H1 (cell line): ENCODE results near the gene GNAO1. TPM values are rescaled to one million over a fixed set of nuclear protein-coding genes. Genes with fewer than 3 reads are reported as not detected.

Experiments used
- CTCF ChIA-PET: fragments of 300-600 bp; sonication (Branson Sonifier 250); formaldehyde crosslinking; loops from one replicate; lab custom pipeline; 2021; ENCODE audit not compliant: partially characterized antibody; lab: Charles Lee
- POLR2A ChIA-PET: fragments of 300-600 bp; sonication (Branson Sonifier 250); formaldehyde crosslinking; loops from one replicate; lab custom pipeline; 2021; ENCODE audit warnings: inconsistent platforms; ENCODE audit not compliant: partially characterized antibody; lab: Charles Lee
- DNase-seq, 2 experiments: peaks; one replicate each; pipeline versions ENCODE4 v3.0.0 to v3.0.0-alpha.2; 2010 to 2022; ENCODE audit warnings: low spot score in 2 of 2, low read depth in 1 of 2, mixed read lengths in 1 of 2
- FAIRE-seq: peaks from 2 replicates; lab custom pipeline; 2011; peaks lifted over from hg19 to GRCh38; lab: Jason Lieb, UNC
- H2AFZ ChIP-seq: 2 replicates; pipeline ENCODE4 v1.8.1; 2012; ENCODE audit warnings: low read length, inconsistent platforms
- H2AK5ac ChIP-seq: 2 replicates; pipeline ENCODE4 v1.6.1; 2013; ENCODE audit warnings: low read depth, low read length
- H2BK120ac ChIP-seq: replicated peaks from 2 replicates; pipeline ENCODE3; 2013; ENCODE audit warnings: low read depth, low read length, inconsistent platforms
- H2BK12ac ChIP-seq: 2 replicates; pipeline ENCODE4 v1.6.1; 2013; ENCODE audit warnings: low read depth, low read length
- H2BK15ac ChIP-seq: 2 replicates; pipeline ENCODE4 v1.6.1; 2013; ENCODE audit warnings: low read length
- H2BK20ac ChIP-seq: 2 replicates; pipeline ENCODE4 v1.6.1; 2013; ENCODE audit warnings: low read length
- H2BK5ac ChIP-seq: 2 replicates; pipeline ENCODE4 v1.6.1; 2013; ENCODE audit warnings: low read depth, low read length
- H3K14ac ChIP-seq: 2 replicates; pipeline ENCODE4 v1.6.1; 2013; ENCODE audit warnings: inconsistent platforms; ENCODE audit not compliant: insufficient read length
- H3K18ac ChIP-seq: 2 replicates; pipeline ENCODE4 v1.6.1; 2013; ENCODE audit warnings: low read length; ENCODE audit errors: extremely low read depth
- H3K23ac ChIP-seq: 2 replicates; pipeline ENCODE4 v1.6.1; 2013; ENCODE audit warnings: inconsistent platforms; ENCODE audit not compliant: insufficient read length
- H3K23me2 ChIP-seq: 2 replicates; pipeline ENCODE4 v1.6.1; 2013; ENCODE audit warnings: low read depth, low read length
- H3K27ac ChIP-seq: 2 replicates; pipeline ENCODE4 v1.6.1; 2011; ENCODE audit warnings: low read depth, low read length, inconsistent platforms
- H3K27me3 ChIP-seq, 4 experiments: replicated peaks in 1 of 4; 1 replicate in 1 of 4; 2 replicates in 3 of 4; pipeline versions ENCODE4 v1.6.1 to v1.8.1; 2011 to 2013; ENCODE audit warnings: low read length in 3 of 4, mild to moderate bottlenecking in 3 of 4, inconsistent platforms in 2 of 4, mixed read lengths in 2 of 4, moderate library complexity in 1 of 4; ENCODE audit not compliant: control insufficient read depth in 3 of 4, insufficient read depth in 3 of 4; ENCODE audit errors: extremely low read depth in 1 of 4
- H3K36me3 ChIP-seq, 4 experiments: 2 replicates each; pipeline versions ENCODE4 v1.6.1 to v1.8.1; 2011 to 2013; ENCODE audit warnings: mild to moderate bottlenecking in 4 of 4, low read length in 3 of 4, moderate library complexity in 2 of 4, control low read depth in 1 of 4, inconsistent platforms in 1 of 4; ENCODE audit not compliant: insufficient read depth in 4 of 4, control insufficient read depth in 2 of 4
- H3K4ac ChIP-seq: replicated peaks from 2 replicates; pipeline ENCODE3; 2013; ENCODE audit warnings: low read length, low read depth, mixed read lengths, inconsistent platforms; ENCODE audit not compliant: insufficient read length
- H3K4me1 ChIP-seq, 4 experiments: replicated peaks in 1 of 4; 1 replicate in 1 of 4; 2 replicates in 3 of 4; pipeline versions ENCODE4 v1.6.1 to v1.8.1; 2011 to 2013; ENCODE audit warnings: low read length in 3 of 4, inconsistent platforms in 2 of 4, mixed read lengths in 1 of 4; ENCODE audit not compliant: insufficient read depth in 4 of 4, control insufficient read depth in 3 of 4
- H3K4me2 ChIP-seq, 2 experiments: 2 replicates each; pipeline versions ENCODE4 v1.6.1 to v1.8.1; 2011 to 2013; ENCODE audit warnings: low read depth in 2 of 2, low read length in 2 of 2, control low read depth in 1 of 2, inconsistent platforms in 1 of 2, mild to moderate bottlenecking in 1 of 2; ENCODE audit not compliant: insufficient read depth in 1 of 2
- H3K4me3 ChIP-seq, 4 experiments: fragments of 200-600, 300-600 bp in 1 of 4; sonication (generic), shearing (Covaris generic), sonication (Bioruptor Twin) in 1 of 4; 2 replicates each; pipeline versions ENCODE4 v1.5.1 to v1.8.1; 2011 to 2016; ENCODE audit warnings: low read length in 4 of 4, low read depth in 3 of 4, control low read depth in 2 of 4, inconsistent platforms in 2 of 4, mild to moderate bottlenecking in 2 of 4, mixed read lengths in 1 of 4, moderate library complexity in 1 of 4; ENCODE audit not compliant: insufficient read depth in 2 of 4; ENCODE audit errors: extremely low read depth in 1 of 4
- H3K56ac ChIP-seq: replicated peaks from 2 replicates; pipeline ENCODE3; 2013; ENCODE audit warnings: low read depth, mild to moderate bottlenecking, mixed read lengths, low read length, inconsistent platforms; ENCODE audit not compliant: insufficient read length
- H3K79me1 ChIP-seq: 2 replicates; pipeline ENCODE4 v1.6.1; 2013; ENCODE audit warnings: low read depth, low read length, control low read depth
- H3K79me2 ChIP-seq, 2 experiments: 2 replicates each; pipeline versions ENCODE4 v1.6.1 to v1.8.1; 2012 to 2013; ENCODE audit warnings: low read length in 2 of 2, mild to moderate bottlenecking in 2 of 2, inconsistent platforms in 1 of 2; ENCODE audit not compliant: insufficient read depth in 2 of 2, control insufficient read depth in 1 of 2
- H3K9ac ChIP-seq, 4 experiments: replicated peaks in 1 of 4; 1 replicate in 1 of 4; 2 replicates in 3 of 4; pipeline versions ENCODE4 v1.6.1 to v1.8.1; 2011 to 2013; ENCODE audit warnings: low read depth in 3 of 4, low read length in 3 of 4, control low read depth in 2 of 4, mild to moderate bottlenecking in 2 of 4, moderate library complexity in 2 of 4, inconsistent platforms in 1 of 4; ENCODE audit errors: extremely low read depth in 1 of 4
- H3K9me3 ChIP-seq, 2 experiments: 2 replicates each; pipeline versions ENCODE4 v1.6.1 to v1.8.1; 2012 to 2013; ENCODE audit warnings: mild to moderate bottlenecking in 2 of 2, moderate library complexity in 2 of 2, control low read depth in 1 of 2, inconsistent platforms in 1 of 2, low read depth in 1 of 2, low read length in 1 of 2, mixed read lengths in 1 of 2; ENCODE audit not compliant: insufficient read depth in 2 of 2
- H4K20me1 ChIP-seq, 2 experiments: replicated peaks in 1 of 2; 2 replicates each; pipeline versions ENCODE3 to v1.8.1; 2011 to 2013; ENCODE audit warnings: inconsistent platforms in 2 of 2, low read length in 2 of 2, mild to moderate bottlenecking in 1 of 2; ENCODE audit not compliant: insufficient read depth in 2 of 2, control insufficient read depth in 1 of 2
- H4K5ac ChIP-seq: 2 replicates; pipeline ENCODE4 v1.6.1; 2013; ENCODE audit warnings: low read length, low read depth, mixed read lengths, inconsistent platforms; ENCODE audit not compliant: insufficient read length
- H4K8ac ChIP-seq: 2 replicates; pipeline ENCODE4 v1.8.0; 2013; ENCODE audit warnings: mild to moderate bottlenecking, moderate library complexity, low read length, inconsistent platforms; ENCODE audit not compliant: insufficient read depth; ENCODE audit errors: extremely low read depth
- H4K91ac ChIP-seq: replicated peaks from 2 replicates; pipeline ENCODE3; 2013; ENCODE audit warnings: low read length, mixed read lengths, inconsistent platforms; ENCODE audit not compliant: insufficient read length
- ASH2L ChIP-seq: fragments of 200-600, 300-600 bp; sonication (generic); IDR thresholded peaks from one replicate; pipeline ENCODE4 v1.7.1; 2017; ENCODE audit warnings: low read length
- ATF2 ChIP-seq: IDR thresholded peaks from 2 replicates; pipeline ENCODE4 v1.6.1; 2012; ENCODE audit warnings: low read length, inconsistent platforms
- CBX8 ChIP-seq: fragments of 300-800, 300-1000 bp; sonication (generic); IDR thresholded peaks from 2 replicates; pipeline ENCODE4 v1.7.1; 2016; ENCODE audit warnings: low read depth, low read length, borderline replicate concordance
- CTCF ChIP-seq, 3 experiments: IDR thresholded peaks; 1 replicate in 2 of 3; 2 replicates in 1 of 3; pipeline versions ENCODE4 v1.5.1 to v1.6.1; 2011; ENCODE audit warnings: low read length in 3 of 3, mild to moderate bottlenecking in 3 of 3, inconsistent platforms in 2 of 3, low read depth in 1 of 3, moderate library complexity in 1 of 3; ENCODE audit not compliant: insufficient read depth in 1 of 3; ENCODE audit errors: control extremely low read depth in 1 of 3
- EZH2 ChIP-seq: fragments of 200-600 bp; sonication (generic); IDR thresholded peaks from 2 replicates; pipeline ENCODE4 v1.7.1; 2012; ENCODE audit warnings: low read depth, mild to moderate bottlenecking, moderate library complexity, low read length, inconsistent platforms; ENCODE audit not compliant: severe bottlenecking
- GABPA ChIP-seq: IDR thresholded peaks from 2 replicates; pipeline ENCODE4 v1.6.1; 2011; ENCODE audit warnings: mild to moderate bottlenecking, low read length, moderate library complexity, borderline replicate concordance; ENCODE audit not compliant: insufficient read depth
- JUN ChIP-seq: IDR thresholded peaks from 2 replicates; pipeline ENCODE4 v1.6.1; 2011; ENCODE audit warnings: low read depth, mild to moderate bottlenecking, improper control_type of control experiment, low read length
- NRF1 ChIP-seq: IDR thresholded peaks from 2 replicates; pipeline ENCODE4 v1.6.1; 2011; ENCODE audit warnings: mild to moderate bottlenecking, low read depth, low read length, improper control_type of control experiment
- SP2 ChIP-seq: IDR thresholded peaks from 2 replicates; pipeline ENCODE4 v1.6.1; 2012; ENCODE audit warnings: mild to moderate bottlenecking, low read length, inconsistent platforms
- SP4 ChIP-seq: IDR thresholded peaks from 2 replicates; pipeline ENCODE4 v1.6.1; 2012; ENCODE audit warnings: low read length, inconsistent platforms
- WGBS, 2 experiments: shearing (Covaris generic) in 1 of 2; methylation state at CpG; one replicate each; pipeline versions ENCODE4 v1.1.6 to v1.1.7; 2013 to 2015; ENCODE audit warnings: low lambda C conversion rate in 2 of 2, mixed read lengths in 2 of 2, inconsistent platforms in 1 of 2, low coverage in 1 of 2, missing lambda C conversion rate in 1 of 2; ENCODE audit not compliant: insufficient replicate concordance in 2 of 2, insufficient coverage in 1 of 2, insufficient read length in 1 of 2; ENCODE audit errors: extremely low coverage in 1 of 2, missing lambda C conversion rate in 1 of 2; 5-methylcytosine and 5-hydroxymethylcytosine counted together
- polyA plus RNA-seq, 7 experiments: library from polyadenylated mRNA; depleted of rRNA in 3 of 7; stranded (reverse) in 5 of 7; unstranded in 2 of 7; fragments of >200 nt in 5 of 7; fragments of 200-250 nt in 2 of 7; gene quantifications; 1 replicate in 5 of 7; 2 replicates in 1 of 7; 4 replicates in 1 of 7; pipeline versions ENCODE4 v1.2.1 to v1.2.3, GENCODE V29; 2011 to 2013; ENCODE audit warnings: missing spikeins in 2 of 7, mixed read lengths in 2 of 7
- total RNA-seq: library from RNA; stranded (reverse); fragmentation: NEBNext Ultra II Directional; extraction: Animal tissue kit (Norgen Biotek cat#: 25700); gene quantifications from 2 replicates; pipeline ENCODE4 v1.2.1, GENCODE V29; 2021

Gene GNAO1
- total and polyA plus RNA-seq, 2 of the 8 experiments (the other 6 are each of a cell fraction or from before 2014, with no cell fraction given) = 6.7 to 34.4 TPM

- 95% methylated on average over 17 of the region's 17 CpGs; no CpG with 5 or more reads in 1 of the 2 experiments for WGBS, 2 experiments
- TF ChIP-seq NRF1 (no peak), SP4 (no peak), SP2 (no peak), EZH2 (no peak), ATF2 (no peak), JUN (no peak), CTCF (IDR thresholded peaks at IDR 0.05; ENCODE audit: control extremely low read depth in 1 of 3, insufficient read depth in 1 of 3, low read depth in 1 of 3, low read length in 3 of 3) (no peak), CBX8 (no peak), ASH2L (no peak), GABPA (no peak)
Observed at GRCh38 chr16:56354746-56355145, 163.5 kb downstream of the GNAO1 start.

More at GRCh38 chr16:56354746-56355145, 163.5 kb downstream of the GNAO1 start:
- Histone ChIP-seq H3K36me3 (no peaks in the 10 kb centered on the region), H3K23me2 (no peaks in the 10 kb centered on the region), H3K18ac (no peak overlapping the region), H3K27me3 (no peaks in the 10 kb centered on the region; a peak in 1 of 7 replicates), H3K4ac (no peak overlapping the region), H2BK120ac (no peak overlapping the region), H2BK20ac (no peak overlapping the region), H3K79me2 (no peaks in the 10 kb centered on the region), H3K56ac (no peak overlapping the region), H3K9me3 (no peaks in the 10 kb centered on the region), H4K91ac (no peak overlapping the region), H4K5ac (no peak overlapping the region), H2AFZ (no peak overlapping the region), H2AK5ac (no peak overlapping the region), H2BK5ac (no peak overlapping the region), H3K79me1 (no peaks in the 10 kb centered on the region; the same call in 1 of the 2 replicates), H3K23ac (no peak overlapping the region), H3K4me2 (no peak overlapping the region), H2BK15ac (no peak overlapping the region), H3K4me1 (peaks cover 0 to 15% (median 11%) of the 10 kb centered on the region in 4 experiments; a peak in 6 of 7 replicates), H3K9ac (no peak overlapping the region), H4K20me1 (peaks cover 0 to 2% of the 10 kb centered on the region in 2 experiments), H3K27ac (no peak overlapping the region), H2BK12ac (no peak overlapping the region), H3K4me3 (no peak overlapping the region), H3K14ac (no peak overlapping the region), H4K8ac (no peak overlapping the region)
- FAIRE-seq (no peak), DNase-seq (no peak)
- POLR2A ChIA-PET = no interaction called here
- CTCF ChIA-PET = interaction anchor here (0.6 to 3.4 kb wide), 8 partner anchors 10 to 455 kb away, joined by 3 to 16 read pairs (median 9); no protein-coding TSS in a partner anchor
